ENCODE results near the gene UBAC1. TPM values are rescaled to one million over a fixed set of nuclear protein-coding genes. Genes with fewer than 3 reads are reported as not detected.

Gene UBAC1
- total RNA-seq, 1 donor = 23.0 TPM

- DNase-seq (ENCODE audit: low read depth) = no peak
- no peak overlapping the region for H3K4me3 ChIP-seq (ENCODE audit: low read depth, low read length)
- no peak for TF ChIP-seq CTCF (IDR thresholded peaks at IDR 0.05; ENCODE audit: insufficient read depth, low read length)
Observed at GRCh38 chr9:135978642-135979546, 17.7 kb upstream of the UBAC1 start.

- DNase-seq (ENCODE audit: low read depth) = no peak
- TF ChIP-seq CTCF (IDR thresholded peaks at IDR 0.05; ENCODE audit: insufficient read depth, low read length) = no peak
- no peak overlapping the region for H3K4me3 ChIP-seq (ENCODE audit: low read depth, low read length)
Observed at GRCh38 chr9:135976944-135977343, 15.8 kb upstream of the UBAC1 start.

GRCh38 chr9:135976531-135976930 lies 15.4 kb upstream of the UBAC1 start:
- TF ChIP-seq CTCF (IDR thresholded peaks at IDR 0.05; ENCODE audit: insufficient read depth, low read length) = no peak
- no peak for DNase-seq (ENCODE audit: low read depth)
- no peak overlapping the region for H3K4me3 ChIP-seq (ENCODE audit: low read depth, low read length)

- no peak for TF ChIP-seq CTCF (IDR thresholded peaks at IDR 0.05; ENCODE audit: insufficient read depth, low read length)
- H3K4me3 ChIP-seq (ENCODE audit: low read depth, low read length) = no peak overlapping the region
- DNase-seq (ENCODE audit: low read depth) = no peak
Observed at GRCh38 chr9:135975834-135976233, 14.7 kb upstream of the UBAC1 start.

- TF ChIP-seq CTCF (IDR thresholded peaks at IDR 0.05; ENCODE audit: insufficient read depth, low read length) = no peak
- H3K4me3 ChIP-seq (ENCODE audit: low read depth, low read length) = no peak overlapping the region
- DNase-seq (ENCODE audit: low read depth) = no peak
Observed at GRCh38 chr9:135974220-135974573, 13.0 kb upstream of the UBAC1 start.

GRCh38 chr9:135973277-135974219 lies 12.4 kb upstream of the UBAC1 start:
- H3K4me3 ChIP-seq (ENCODE audit: low read depth, low read length) = no peak overlapping the region
- DNase-seq (ENCODE audit: low read depth) = no peak
- no peak for TF ChIP-seq CTCF (IDR thresholded peaks at IDR 0.05; ENCODE audit: insufficient read depth, low read length)
